B cell (primary cell): ENCODE data around the gene ADAMTSL2.

Experiments
- EZH2 ChIP-seq: IDR thresholded peaks from 2 replicates; pipeline ENCODE4 v1.6.1; 2012; ENCODE audit warnings: borderline replicate concordance, low read depth, mild to moderate bottlenecking, moderate library complexity, low read length; ENCODE audit not compliant: insufficient read depth, poor library complexity, severe bottlenecking
- TF ChIP-seq, protein P1 (sequence below): fragments of 200-600 bp; IDR thresholded peaks from one replicate; pipeline ENCODE4 v1.8.0; 2022; ENCODE audit warnings: antibody characterized with exemption, mild to moderate bottlenecking

DNA sequence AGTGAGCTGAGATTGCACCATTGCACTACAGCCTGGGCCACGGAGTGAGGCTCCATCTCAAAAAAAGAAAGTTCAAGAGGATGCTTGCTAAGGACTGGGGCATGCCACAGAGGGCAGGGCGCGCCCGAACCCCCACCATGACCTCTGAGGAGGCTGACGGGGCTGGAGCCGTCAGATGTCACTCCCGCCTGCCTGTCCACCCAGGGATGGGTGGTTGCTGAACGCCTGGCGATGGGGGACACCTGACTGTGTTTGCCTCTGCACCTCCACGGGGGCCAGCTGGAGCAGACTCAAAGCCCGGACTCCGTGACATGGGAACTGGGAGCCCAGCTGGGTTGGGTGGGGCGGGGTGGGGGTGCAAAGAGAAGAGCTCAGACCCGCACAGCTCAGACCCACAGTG lies 31.9 kb downstream of the ADAMTSL2 start:
- TF ChIP-seq, protein P1, sequence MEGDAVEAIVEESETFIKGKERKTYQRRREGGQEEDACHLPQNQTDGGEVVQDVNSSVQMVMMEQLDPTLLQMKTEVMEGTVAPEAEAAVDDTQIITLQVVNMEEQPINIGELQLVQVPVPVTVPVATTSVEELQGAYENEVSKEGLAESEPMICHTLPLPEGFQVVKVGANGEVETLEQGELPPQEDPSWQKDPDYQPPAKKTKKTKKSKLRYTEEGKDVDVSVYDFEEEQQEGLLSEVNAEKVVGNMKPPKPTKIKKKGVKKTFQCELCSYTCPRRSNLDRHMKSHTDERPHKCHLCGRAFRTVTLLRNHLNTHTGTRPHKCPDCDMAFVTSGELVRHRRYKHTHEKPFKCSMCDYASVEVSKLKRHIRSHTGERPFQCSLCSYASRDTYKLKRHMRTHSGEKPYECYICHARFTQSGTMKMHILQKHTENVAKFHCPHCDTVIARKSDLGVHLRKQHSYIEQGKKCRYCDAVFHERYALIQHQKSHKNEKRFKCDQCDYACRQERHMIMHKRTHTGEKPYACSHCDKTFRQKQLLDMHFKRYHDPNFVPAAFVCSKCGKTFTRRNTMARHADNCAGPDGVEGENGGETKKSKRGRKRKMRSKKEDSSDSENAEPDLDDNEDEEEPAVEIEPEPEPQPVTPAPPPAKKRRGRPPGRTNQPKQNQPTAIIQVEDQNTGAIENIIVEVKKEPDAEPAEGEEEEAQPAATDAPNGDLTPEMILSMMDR, result no peak
- TF ChIP-seq EZH2, result no peak
